ENCODE data around the gene ADGRA3.

The ADGRA3 gene

DNA sequence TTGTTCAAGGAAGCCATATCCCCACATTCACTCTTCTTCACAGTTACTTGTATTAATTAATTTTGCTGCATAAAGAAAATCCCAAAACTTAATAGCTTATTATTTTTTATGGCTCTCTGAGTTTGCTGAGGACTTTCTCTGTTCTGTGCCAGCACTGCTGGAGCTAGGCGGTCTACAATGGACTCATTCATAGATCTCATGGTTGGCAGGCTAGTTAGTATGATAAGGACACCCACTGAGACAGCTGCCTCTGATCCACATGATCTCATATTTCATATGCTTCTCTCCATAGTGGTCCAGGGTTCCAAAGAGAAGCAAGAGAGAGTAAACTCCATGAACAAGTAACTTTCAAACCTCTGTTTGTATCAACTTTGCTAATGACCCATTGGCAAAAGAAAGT lies 170.2 kb downstream of the ADGRA3 start:
- DNase-seq, result no peak

DNA sequence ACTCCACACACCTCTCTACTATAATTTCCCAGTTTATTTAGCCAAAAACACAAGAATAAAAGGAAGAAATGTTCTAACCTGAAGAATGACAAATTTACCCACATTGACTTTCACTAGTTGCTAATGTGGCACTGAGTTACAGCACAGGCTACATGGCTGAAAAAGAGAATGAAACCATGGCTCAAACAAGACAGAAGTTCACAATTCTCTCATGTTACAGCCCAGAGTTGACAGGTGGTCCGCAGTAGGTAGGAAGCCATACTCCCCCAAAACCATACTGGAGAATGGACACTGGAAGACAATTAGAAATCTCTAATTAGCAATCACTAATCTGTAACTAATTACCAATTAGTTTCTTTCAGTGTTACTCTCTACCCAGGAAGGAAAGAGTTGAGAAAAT lies 170.8 kb downstream of the ADGRA3 start:
- no peak for DNase-seq

DNA sequence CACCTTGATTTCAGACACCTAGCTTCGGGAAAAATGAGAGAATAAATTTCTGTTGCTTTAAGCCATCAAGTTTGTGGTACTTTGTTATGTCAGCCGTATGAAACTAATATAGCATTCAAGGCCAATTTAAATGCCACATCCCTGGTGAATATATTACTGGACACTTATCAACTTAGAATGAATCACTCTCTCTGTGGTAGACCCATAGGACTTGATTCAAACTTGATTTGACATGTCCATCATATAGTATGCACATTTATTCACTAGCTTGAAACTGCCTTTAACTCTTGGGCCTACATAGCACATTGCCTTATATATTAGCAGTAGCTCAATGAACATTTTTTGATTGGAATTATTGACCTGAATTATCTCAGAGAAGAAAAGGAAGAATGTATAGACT lies 172.3 kb downstream of the ADGRA3 start:
- no peak for DNase-seq

DNA sequence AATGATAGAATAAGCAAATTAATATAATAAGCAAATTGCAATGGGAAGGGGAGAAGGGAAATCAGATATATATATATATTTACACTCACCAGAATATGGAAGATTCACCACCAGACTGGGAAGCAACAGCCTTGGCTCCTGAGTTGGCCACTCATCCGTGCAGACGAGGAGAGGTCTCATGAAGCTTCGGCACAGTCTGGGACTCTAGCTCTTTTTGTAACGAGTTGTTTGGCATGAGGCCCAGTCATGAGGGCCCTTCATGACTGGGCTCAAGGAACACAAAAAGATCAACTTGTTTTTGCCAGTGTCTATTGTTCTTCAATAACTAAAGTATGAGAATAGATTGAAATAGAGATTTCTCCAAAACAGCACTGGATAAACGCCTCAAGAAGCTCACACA lies 176.4 kb downstream of the ADGRA3 start:
- DNase-seq, result no peak

DNA sequence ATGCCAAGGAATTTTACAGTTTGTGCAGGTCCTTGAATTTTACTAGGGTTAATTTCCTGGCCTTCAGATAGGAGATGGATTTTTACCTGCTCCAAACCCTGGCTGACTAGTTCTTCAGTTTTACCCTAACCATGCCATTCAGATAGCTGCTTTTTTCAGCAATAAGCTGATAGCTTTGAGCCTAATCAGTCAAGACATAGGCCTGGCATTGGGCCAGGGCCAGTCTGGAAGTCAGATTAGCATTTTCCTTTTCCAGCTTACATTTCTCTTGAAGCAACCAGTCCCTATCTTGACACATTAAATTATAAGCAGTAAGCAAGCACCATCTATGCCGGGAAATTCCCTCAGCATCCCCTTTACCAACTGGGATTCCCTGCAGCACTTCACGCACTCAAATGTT lies 177.1 kb downstream of the ADGRA3 start:
- no peak for DNase-seq
